ENCODE results near the gene ATP2B1.

ATP2B1 gene

DNA sequence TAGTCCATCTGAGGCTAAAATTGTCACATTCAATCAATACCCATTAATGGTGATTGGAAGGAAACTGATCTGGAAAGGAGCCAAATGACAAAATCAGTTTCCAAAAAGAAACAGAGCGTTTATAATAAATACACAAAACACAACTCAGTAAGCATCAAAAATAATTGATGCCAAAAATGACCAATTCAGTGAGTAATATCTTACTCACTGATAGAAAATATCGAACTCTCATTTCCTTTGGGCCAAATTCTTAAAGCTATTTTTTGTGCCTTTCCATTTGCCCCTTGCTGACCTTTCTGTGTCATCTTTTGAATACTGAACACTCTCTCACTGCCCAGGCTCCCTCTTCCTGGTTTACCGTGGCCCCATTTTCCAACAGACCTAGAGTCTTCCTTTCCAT, 22.5 kb upstream of the ATP2B1 start:
- peaks cover 12% of the 10 kb centered on the region for H3K9me3 Mint-ChIP-seq
- H3K27ac Mint-ChIP-seq, result no peak overlapping the region
- no peaks in the 10 kb centered on the region for H3K27me3 Mint-ChIP-seq
- H3K36me3 Mint-ChIP-seq, result peaks cover 1% of the 10 kb centered on the region
- peaks cover 9% of the 10 kb centered on the region for H3K4me1 Mint-ChIP-seq
- no peak overlapping the region for H3K4me3 Mint-ChIP-seq

DNA sequence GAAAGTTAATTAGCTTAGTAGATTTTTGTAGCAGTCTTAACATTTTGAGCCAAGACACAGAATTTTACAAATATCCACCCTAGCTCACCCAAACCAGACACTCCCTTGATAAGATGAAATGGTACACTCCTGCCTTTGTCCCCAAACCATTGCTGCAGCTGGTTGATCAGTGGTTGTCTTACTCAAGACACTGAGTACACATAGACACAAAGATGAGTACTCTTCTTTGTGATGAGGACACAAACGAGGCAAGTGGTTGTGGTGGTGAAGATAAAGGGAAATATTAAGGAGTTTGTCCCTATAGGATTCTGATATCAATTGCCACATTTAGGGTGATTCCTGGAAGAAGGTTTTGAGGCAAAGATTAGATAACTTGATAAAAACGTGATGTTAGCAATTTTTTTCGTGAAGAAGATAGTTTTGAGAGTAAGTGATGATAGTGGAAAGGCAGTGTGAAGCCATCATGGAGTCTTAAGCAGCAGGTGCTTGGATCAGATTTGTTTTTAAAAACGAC, 21.4 kb upstream of the ATP2B1 start:
- no peak overlapping the region for H3K4me3 Mint-ChIP-seq
- H3K36me3 Mint-ChIP-seq, result no peaks in the 10 kb centered on the region
- peaks cover 7% of the 10 kb centered on the region for H3K9me3 Mint-ChIP-seq
- H3K4me1 Mint-ChIP-seq, result peaks cover 9% of the 10 kb centered on the region
- H3K27ac Mint-ChIP-seq, result no peak overlapping the region
- H3K27me3 Mint-ChIP-seq, result no peaks in the 10 kb centered on the region

DNA sequence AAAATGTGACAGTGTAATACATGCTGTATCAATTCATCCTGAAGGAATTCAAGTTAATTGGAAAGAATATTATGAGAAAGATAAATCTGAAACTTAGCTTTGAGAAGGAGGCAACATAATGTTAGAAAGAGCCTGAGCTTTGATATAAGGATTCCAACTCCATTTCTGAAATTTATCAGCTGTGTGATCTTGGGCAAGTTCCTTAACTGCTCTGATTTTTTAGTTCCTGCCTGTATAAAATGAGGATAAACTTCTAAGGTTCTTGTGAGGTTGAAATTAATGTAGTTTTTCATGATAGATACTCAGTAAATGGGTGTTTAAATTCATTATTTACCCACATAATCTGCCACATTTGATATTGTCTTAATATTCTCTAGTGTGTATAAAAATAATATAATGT, 14.6 kb upstream of the ATP2B1 start:
- Mint-ChIP-seq H3K4me1 (no peaks in the 10 kb centered on the region), H3K9me3 (peaks cover 7% of the 10 kb centered on the region), H3K27me3 (no peaks in the 10 kb centered on the region), H3K27ac (no peak overlapping the region), H3K36me3 (no peaks in the 10 kb centered on the region), H3K4me3 (no peak overlapping the region)

DNA sequence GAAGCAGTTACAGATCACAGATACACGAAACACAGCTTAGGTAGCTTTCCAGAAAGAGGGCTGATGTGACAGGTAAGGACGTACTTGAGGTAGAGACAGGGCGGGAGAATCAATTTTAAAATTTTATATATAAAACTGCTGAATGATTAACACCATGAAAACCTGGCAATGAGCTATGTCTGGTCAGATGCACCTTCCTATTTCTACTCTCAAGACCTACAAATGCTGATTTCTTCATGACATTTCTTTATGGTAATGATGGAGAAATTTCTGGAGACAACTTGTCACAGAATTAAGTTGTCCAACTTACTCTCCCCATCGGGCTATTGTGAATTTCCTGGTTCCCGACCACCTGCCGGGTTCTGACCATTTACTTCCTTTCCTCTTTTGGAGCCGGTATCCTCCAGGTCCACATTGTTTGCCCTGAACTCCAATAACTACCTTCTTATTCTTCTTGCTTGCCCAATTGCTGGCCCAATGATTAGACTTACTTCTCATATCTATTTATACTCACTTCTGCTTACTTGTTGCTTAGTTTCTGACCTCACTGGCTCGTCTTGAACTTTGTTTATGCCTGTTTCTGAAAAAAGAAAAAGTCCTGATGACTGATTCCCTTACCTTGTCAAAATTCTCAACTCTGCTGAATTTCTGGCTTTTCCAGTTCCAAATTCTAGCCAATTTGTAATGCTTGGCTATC, 12.8 kb upstream of the ATP2B1 start:
- H3K4me1 Mint-ChIP-seq, result no peaks in the 10 kb centered on the region
- no peak overlapping the region for H3K27ac Mint-ChIP-seq
- H3K4me3 Mint-ChIP-seq, result no peak overlapping the region
- H3K27me3 Mint-ChIP-seq, result no peaks in the 10 kb centered on the region
- H3K36me3 Mint-ChIP-seq, result no peaks in the 10 kb centered on the region
- peaks cover 2% of the 10 kb centered on the region for H3K9me3 Mint-ChIP-seq

DNA sequence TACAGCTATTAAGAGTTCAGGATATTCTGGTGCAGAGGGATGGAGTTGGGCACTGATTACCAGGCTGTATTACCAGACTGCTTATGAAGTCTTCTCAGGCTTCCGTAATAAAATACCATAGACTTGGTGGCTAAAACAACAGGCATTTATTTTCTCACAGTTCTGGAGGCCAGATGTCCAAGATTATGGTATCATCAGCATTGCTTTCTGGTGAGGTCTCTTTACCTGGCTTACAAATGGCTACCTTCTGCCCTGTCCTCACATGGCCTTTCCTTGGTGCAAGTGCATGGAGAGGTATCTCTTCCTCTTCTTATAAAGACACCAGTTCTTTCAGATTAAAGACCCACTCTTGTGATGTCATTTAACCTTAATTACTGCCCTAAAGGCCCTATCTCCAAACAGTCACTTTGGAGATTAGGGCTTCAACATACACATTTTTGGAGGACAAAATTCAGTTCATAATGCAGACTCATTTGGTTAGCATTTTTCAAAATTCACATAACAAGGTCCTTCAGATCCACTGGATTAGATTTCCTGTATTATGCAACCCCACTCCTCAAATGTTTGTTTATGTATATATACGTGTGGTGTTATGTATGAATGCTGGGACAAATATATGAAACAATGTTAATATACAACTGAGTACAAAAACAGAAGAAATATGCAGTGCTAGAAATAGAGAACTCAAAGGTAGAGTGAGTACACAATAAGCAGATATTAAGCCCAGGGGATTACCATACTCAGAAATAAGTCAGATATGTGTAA, 9.3 kb upstream of the ATP2B1 start:
- H3K27me3 Mint-ChIP-seq, result no peaks in the 10 kb centered on the region
- no peak overlapping the region for H3K4me3 Mint-ChIP-seq
- H3K27ac Mint-ChIP-seq, result no peak overlapping the region
- H3K36me3 Mint-ChIP-seq, result no peaks in the 10 kb centered on the region
- H3K4me1 Mint-ChIP-seq, result no peaks in the 10 kb centered on the region
- H3K9me3 Mint-ChIP-seq, result no peaks in the 10 kb centered on the region

DNA sequence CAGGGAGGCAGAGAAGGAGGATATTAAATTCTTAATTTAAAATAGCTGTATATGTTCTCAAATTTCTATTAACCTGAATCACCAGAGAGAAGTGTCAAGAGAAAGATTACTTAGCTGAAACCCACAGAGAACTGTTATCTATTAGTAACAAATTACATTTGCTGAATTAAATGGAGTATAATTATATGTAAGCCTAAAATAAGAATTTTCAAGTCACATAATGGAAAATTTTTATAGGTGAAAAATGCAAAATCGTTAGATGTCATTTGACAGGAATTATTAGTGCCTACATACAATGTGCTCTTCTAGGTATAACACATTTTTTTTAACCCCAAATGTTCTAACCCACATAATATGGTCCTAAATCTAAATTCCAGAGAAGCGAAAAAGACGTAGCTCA, 4.1 kb upstream of the ATP2B1 start:
- H3K4me1 Mint-ChIP-seq, result peaks cover 13% of the 10 kb centered on the region
- H3K9me3 Mint-ChIP-seq, result no peaks in the 10 kb centered on the region
- H3K36me3 Mint-ChIP-seq, result no peaks in the 10 kb centered on the region
- H3K27ac Mint-ChIP-seq, result no peak overlapping the region
- no peaks in the 10 kb centered on the region for H3K27me3 Mint-ChIP-seq
- no peak overlapping the region for H3K4me3 Mint-ChIP-seq

DNA sequence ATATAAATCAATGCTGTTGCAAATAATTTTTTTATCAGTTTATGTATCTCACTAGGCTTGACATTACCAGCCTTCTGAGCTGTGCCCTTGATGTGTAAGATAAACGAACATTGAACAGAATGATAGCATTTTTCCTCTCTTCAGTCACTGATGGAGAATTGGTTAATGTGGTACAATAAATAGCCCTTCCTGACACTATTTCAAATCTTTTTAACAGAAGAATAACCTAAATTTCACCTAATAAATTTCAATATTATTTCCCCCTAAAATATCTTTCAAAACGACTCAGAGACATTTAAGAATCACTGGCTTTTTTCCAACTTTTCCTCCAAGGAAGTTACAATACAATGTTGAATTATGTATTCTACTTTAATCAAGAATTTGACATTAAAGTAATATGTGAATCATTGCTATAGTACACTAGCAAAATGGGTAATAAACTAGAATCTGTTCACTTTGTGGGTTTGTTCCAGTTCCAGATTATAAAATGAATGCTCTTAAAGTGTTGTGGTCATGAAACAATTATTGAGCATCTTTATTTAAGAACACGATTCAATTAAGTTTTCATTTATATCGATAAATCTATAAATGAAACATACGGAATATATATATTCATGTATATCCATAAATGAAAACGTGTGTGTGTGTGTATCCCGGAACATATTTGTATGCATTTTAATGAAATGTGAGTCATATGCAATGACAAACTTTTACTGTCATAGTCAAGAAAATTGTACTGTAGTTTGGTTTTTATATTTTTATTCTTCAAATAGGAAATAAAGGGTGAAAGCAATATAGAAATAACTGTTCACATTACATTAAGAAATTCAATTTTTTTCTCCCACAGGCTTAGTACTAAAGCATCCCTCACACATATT, 2.5 kb upstream of the ATP2B1 start:
- H3K9me3 Mint-ChIP-seq, result no peaks in the 10 kb centered on the region
- H3K4me3 Mint-ChIP-seq, result peak overlapping the region; percentile 90
- H3K4me1 Mint-ChIP-seq, result peaks cover 24% of the 10 kb centered on the region
- no peaks in the 10 kb centered on the region for H3K27me3 Mint-ChIP-seq
- peak overlapping the region; percentile 55 for H3K27ac Mint-ChIP-seq
- no peaks in the 10 kb centered on the region for H3K36me3 Mint-ChIP-seq

DNA sequence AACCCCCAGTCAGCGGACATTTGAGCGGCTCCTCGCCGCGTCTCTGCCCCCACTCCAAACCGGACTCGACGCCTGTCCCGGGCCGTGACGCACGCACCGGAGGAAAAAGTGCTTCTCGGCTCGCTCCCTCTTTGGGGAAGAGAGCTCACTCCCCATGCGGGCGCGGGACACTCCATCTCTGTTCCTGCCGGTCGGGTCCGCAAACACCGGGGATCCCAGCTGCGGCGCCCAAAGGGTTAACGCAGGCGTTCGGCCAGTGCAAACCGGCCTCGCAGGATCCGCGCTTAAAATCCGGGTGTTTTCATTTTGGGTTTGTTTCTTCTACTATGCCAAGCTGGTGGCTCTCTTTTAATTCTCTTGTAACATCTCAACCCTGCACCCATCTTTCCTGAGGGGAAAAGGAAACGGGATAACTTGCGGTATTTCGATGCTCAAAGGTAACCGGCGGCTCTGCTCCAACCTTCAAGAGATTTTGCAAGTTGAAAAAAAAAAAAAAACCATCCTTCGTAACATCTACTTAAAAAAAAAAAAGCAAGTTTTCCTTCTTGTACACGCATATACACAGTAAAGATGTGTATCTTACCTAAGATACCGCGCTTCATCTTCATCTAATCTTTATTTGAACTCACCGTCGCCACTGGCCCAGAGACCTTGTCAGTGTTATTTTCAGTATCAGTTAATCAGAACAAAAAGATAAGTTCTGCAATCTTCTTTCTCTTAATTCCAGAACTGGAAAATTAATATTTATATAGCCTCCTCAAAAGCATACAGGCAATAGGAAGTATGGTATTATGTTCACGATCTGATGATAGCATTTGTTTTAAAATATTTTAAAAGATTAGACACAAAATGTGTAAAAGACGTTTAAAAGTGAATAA, 1.6 kb upstream of the ATP2B1 start:
- Mint-ChIP-seq H3K9me3 (no peaks in the 10 kb centered on the region), H3K36me3 (no peaks in the 10 kb centered on the region), H3K4me3 (peak overlapping the region; percentile 90), H3K27ac (peak overlapping the region; percentile 92), H3K4me1 (peaks cover 33% of the 10 kb centered on the region), H3K27me3 (no peaks in the 10 kb centered on the region)

DNA sequence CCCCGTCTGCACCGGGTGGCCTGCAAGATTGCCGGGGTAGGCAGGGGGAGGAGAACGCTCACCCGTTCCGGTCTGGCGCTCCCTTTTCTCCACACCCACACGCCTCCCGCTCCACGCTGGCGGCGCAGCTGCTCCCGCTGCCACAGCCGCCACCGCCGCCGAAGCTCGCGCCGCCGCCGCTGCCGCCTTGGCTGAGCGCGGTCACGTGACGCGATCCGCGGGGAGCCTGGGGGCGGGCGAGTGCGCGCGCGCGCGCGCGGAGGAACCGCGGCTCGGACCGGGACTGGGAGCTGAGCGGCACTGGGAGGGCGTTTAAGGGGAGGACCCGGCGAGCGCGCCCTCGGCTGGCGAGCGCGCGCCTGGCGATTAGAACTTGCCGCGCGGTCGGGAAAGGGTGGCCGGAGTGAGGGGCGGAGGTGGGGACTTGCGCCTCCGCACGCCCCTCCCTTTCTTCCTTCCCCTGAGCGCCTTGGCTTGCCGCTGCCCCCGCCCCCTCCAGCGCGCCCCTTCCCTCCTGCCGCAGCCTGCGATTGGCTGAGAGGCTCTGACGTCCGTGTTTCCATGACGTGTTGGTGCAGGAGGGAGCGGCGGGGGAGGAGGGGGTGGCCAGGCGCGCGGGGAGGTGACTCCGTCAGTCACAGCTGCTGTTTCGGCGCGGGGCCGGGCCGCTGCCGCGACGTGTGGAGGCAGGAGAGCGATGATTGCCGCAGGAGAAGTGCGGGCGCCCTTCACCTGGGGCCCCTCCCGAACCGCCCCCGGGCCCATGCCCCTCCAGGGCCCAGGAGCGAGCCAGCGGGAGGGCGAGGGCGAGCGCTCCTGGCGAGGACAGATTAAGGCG, 738 bp upstream of the ATP2B1 start:
- no peaks in the 10 kb centered on the region for H3K36me3 Mint-ChIP-seq
- peak overlapping the region; percentile 92 for H3K27ac Mint-ChIP-seq
- no peaks in the 10 kb centered on the region for H3K9me3 Mint-ChIP-seq
- H3K4me1 Mint-ChIP-seq, result peaks cover 40% of the 10 kb centered on the region
- H3K27me3 Mint-ChIP-seq, result no peaks in the 10 kb centered on the region
- H3K4me3 Mint-ChIP-seq, result peak overlapping the region; percentile 90

DNA sequence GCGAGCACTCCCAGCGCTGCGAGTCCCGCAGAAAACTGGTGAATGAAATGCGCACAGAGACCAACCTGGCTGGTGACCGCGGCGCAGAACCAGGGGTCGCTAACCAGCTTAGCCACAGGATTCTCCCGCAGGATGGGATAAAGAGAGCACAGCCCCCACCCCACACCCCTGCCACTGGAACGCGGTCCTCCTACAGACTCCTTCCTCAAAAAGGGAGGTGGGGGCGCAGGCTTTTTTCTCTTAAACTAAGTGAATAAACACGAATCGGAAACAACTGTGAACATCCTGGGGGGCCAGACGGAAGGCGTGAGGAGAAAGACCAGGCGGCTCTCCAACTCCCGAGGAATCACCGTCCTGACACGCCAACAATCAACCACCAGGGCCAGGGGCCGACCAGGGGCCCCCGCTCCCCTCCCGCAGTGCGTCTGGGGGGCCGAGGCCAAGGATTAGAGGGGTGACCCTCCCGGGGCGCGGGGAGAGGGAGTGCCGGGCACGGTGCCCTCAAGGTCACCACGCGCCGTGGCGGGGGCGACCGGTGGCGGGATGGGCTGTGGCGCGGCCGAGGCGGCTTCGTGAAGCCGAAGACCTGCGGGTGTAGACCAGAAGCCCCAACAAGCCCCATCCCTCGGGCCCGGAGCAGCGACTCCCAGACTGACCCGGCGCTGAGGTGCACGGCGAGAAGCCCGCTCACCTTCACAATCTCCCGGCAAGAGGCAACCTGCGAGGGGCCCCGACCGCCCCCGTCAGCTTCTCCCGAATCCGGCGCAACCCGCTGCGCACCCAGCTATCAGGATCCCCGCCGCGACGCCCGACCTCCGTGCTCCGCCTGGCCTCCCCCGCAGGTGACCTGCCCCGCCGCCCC, 704 bp downstream of the ATP2B1 start:
- Mint-ChIP-seq H3K27ac (peak overlapping the region; percentile 96), H3K9me3 (no peaks in the 10 kb centered on the region), H3K4me1 (peaks cover 51% of the 10 kb centered on the region), H3K4me3 (peak overlapping the region; percentile 94), H3K36me3 (no peaks in the 10 kb centered on the region), H3K27me3 (no peaks in the 10 kb centered on the region)

DNA sequence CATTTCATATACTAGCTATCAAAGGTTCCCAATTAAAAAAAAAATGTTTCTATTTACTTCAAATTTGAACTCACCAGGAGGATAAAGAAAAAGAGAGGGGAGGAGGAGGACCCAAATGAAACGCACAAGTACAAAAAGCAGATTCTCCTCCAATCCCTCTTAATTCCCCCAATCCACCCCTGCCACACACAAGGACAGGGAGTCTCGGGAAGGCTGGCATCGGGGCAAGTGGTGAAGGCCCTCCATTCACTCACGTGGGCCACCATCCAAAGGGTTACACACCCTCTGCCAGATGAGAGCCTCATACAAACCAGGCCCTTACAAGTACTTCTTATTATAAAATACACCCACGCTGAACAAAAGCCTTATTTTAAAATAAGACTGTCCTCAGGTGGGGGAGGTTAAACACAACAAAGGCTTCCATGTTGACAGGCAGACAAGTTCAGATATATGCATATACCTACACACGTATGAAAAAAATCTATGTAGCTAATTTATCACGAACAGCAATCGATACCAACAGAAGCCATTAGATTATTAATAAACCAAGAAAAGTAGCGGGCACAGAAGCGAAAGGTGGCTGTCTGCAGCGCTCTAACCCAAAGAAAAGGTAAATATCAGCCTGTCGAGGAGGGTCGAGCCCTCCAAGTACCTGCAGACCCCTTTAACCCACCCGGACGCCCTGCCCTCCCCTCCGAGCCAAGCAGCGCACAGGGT, 1.5 kb downstream of the ATP2B1 start:
- peak overlapping the region; percentile 96 for H3K27ac Mint-ChIP-seq
- no peaks in the 10 kb centered on the region for H3K36me3 Mint-ChIP-seq
- H3K4me1 Mint-ChIP-seq, result peaks cover 56% of the 10 kb centered on the region
- no peaks in the 10 kb centered on the region for H3K27me3 Mint-ChIP-seq
- no peaks in the 10 kb centered on the region for H3K9me3 Mint-ChIP-seq
- H3K4me3 Mint-ChIP-seq, result peak overlapping the region; percentile 94

DNA sequence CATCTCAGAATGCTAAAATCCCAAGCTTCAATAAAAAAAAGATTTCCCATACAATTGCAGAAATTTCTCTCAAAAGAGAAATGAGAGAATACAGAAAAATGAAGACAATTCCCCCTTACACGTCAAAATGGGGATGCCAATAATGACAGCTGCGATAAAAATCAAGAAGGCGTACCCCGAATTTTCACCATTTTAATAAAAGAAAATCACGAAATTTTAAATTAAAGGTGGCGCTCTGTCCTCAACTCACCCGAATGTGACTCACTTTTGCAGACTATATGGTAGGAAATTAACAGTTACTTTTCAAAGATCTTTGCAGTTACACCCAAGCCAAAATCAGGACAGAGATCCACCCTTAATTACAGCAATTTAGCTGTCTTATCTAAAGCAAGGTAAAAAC, 2.1 kb downstream of the ATP2B1 start:
- peak overlapping the region; percentile 94 for H3K4me3 Mint-ChIP-seq
- H3K27ac Mint-ChIP-seq, result no peak overlapping the region
- H3K4me1 Mint-ChIP-seq, result peaks cover 59% of the 10 kb centered on the region
- no peaks in the 10 kb centered on the region for H3K27me3 Mint-ChIP-seq
- no peaks in the 10 kb centered on the region for H3K36me3 Mint-ChIP-seq
- no peaks in the 10 kb centered on the region for H3K9me3 Mint-ChIP-seq

DNA sequence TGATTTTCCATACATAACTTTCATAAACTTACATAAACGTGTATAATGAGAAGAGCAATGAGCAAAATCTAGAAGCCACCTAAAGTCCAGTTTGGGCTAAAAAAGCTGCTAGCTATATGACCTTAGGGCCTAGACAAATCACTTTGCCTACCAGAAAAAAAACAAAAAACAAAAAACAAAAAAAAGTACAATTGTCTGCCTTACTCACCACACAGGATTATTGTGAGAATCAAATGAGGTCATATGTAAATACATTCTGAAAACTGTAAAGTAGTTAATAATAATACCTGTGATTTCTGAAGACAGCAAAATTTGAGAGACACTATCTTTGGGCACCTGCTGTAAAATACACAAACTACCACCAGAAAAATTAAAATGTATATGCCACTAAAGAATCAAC, 4.2 kb downstream of the ATP2B1 start:
- Mint-ChIP-seq H3K9me3 (no peaks in the 10 kb centered on the region), H3K27ac (no peak overlapping the region), H3K27me3 (no peaks in the 10 kb centered on the region), H3K4me1 (peaks cover 65% of the 10 kb centered on the region), H3K36me3 (peaks cover 2% of the 10 kb centered on the region), H3K4me3 (no peak overlapping the region)

Data from activated naive CD4-positive, alpha-beta T cell treated with anti-CD3 and anti-CD28 coated beads, Interleukin-2, amount 50 U/mL, for 24 hours (primary cell).